Measurements from ENCODE around the gene NDUFS1.
"Not testable (repeated sequence)": the region's sequence is repeated elsewhere in the genome, so short reads cannot be mapped to it uniquely, and the experiment has no call there.

Gene NDUFS1

GRCh38 chr2:206096876-206097275 is 62.4 kb downstream of the NDUFS1 start:
- DNase-seq: no peak

- DNase-seq: no peak
Measured at GRCh38 chr2:206095536-206096332, 63.5 kb downstream of the NDUFS1 start.

GRCh38 chr2:206092297-206092696 is 66.9 kb downstream of the NDUFS1 start:
- no peak for DNase-seq

GRCh38 chr2:206088248-206088647 is 71.0 kb downstream of the NDUFS1 start:
- DNase-seq: no peak

GRCh38 chr2:206086716-206087350 is 72.4 kb downstream of the NDUFS1 start:
- no peak for DNase-seq

- DNase-seq: peak; percentile 66
Measured at GRCh38 chr2:206085742-206086445, 73.3 kb downstream of the NDUFS1 start, which contains the start of gene INO80D. INO80D (minus strand) TSS chr2:206086174; CDS start chr2:206063016, 23,158 bp downstream.

GRCh38 chr2:206084870-206085741 is 74.1 kb downstream of the NDUFS1 start:
- peak; percentile 44 for DNase-seq

- DNase-seq: no peak
Measured at GRCh38 chr2:206084439-206084869, 74.8 kb downstream of the NDUFS1 start.

GRCh38 chr2:206083602-206084438 is 75.4 kb downstream of the NDUFS1 start:
- no peak for DNase-seq

- no peak for DNase-seq
Measured at GRCh38 chr2:206082298-206082843, 76.9 kb downstream of the NDUFS1 start.

GRCh38 chr2:206080927-206081326 is 78.3 kb downstream of the NDUFS1 start:
- no peak for DNase-seq

GRCh38 chr2:206079699-206080465 is 79.4 kb downstream of the NDUFS1 start:
- DNase-seq: no peak

GRCh38 chr2:206077879-206078278 is 81.4 kb downstream of the NDUFS1 start:
- not testable (repeated sequence) for DNase-seq

- no peak for DNase-seq
Measured at GRCh38 chr2:206075113-206075512, 84.1 kb downstream of the NDUFS1 start.

GRCh38 chr2:206071807-206072206 is 87.4 kb downstream of the NDUFS1 start:
- no peak for DNase-seq

GRCh38 chr2:206069417-206069816 is 89.8 kb downstream of the NDUFS1 start:
- DNase-seq: no peak

GRCh38 chr2:206068207-206068606 is 91.0 kb downstream of the NDUFS1 start:
- DNase-seq: no peak
